Testis (tissue), 2 donors: ENCODE measurements around the gene RGS3.

Experiments
- POLR2A ChIP-seq: fragments of 450-650 bp; IDR thresholded peaks from one replicate; pipeline ENCODE4 v1.6.1; 2017; ENCODE audit warnings: antibody characterized with exemption, mild to moderate bottlenecking, moderate library complexity
- TF ChIP-seq, protein P1 (sequence below), 3 experiments: fragments of 450-650 bp in 2 of 3; fragments of 200-600 bp in 1 of 3; sonication (generic) in 1 of 3; IDR thresholded peaks; one replicate each; pipeline ENCODE4 v1.5.1; 2016 to 2019; ENCODE audit warnings: antibody characterized with exemption in 3 of 3, mild to moderate bottlenecking in 2 of 3, moderate library complexity in 1 of 3

- TF ChIP-seq, protein P1, sequence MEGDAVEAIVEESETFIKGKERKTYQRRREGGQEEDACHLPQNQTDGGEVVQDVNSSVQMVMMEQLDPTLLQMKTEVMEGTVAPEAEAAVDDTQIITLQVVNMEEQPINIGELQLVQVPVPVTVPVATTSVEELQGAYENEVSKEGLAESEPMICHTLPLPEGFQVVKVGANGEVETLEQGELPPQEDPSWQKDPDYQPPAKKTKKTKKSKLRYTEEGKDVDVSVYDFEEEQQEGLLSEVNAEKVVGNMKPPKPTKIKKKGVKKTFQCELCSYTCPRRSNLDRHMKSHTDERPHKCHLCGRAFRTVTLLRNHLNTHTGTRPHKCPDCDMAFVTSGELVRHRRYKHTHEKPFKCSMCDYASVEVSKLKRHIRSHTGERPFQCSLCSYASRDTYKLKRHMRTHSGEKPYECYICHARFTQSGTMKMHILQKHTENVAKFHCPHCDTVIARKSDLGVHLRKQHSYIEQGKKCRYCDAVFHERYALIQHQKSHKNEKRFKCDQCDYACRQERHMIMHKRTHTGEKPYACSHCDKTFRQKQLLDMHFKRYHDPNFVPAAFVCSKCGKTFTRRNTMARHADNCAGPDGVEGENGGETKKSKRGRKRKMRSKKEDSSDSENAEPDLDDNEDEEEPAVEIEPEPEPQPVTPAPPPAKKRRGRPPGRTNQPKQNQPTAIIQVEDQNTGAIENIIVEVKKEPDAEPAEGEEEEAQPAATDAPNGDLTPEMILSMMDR (IDR thresholded peaks at IDR 0.05) = no peak
- TF ChIP-seq POLR2A = no peak
Observed at GRCh38 chr9:113521693-113522255, 58.2 kb downstream of the RGS3 start.
